ENCODE measurements around the gene SV2A.
"Not testable (repeated sequence)": the region's sequence is repeated elsewhere in the genome, so short reads cannot be mapped to it uniquely, and the experiment has no call there.

SV2A gene

GRCh38 chr1:149877211-149877946 lies 40.3 kb downstream of the SV2A start:
- 86 to 94% methylated on average over 7 of the region's 7 CpGs for WGBS, 2 experiments

GRCh38 chr1:149873060-149873459 lies 44.6 kb downstream of the SV2A start:
- not testable (repeated sequence) for H3K4me3 ChIP-seq (ENCODE audit: insufficient read depth, low read depth, low read length); H3K9me3 ChIP-seq (ENCODE audit: control insufficient read depth, low read length); H3K36me3 ChIP-seq (ENCODE audit: control insufficient read depth, insufficient read depth, low read length); H3K27ac ChIP-seq (ENCODE audit: insufficient read depth, low read depth, low read length, poor library complexity, severe bottlenecking); H3K4me1 ChIP-seq (ENCODE audit: control insufficient read depth, insufficient read depth, low read length); H3K27me3 ChIP-seq (ENCODE audit: control insufficient read depth, insufficient read depth, low read length, poor library complexity, severe bottlenecking)
- WGBS, 2 experiments, result no CpG with 5 or more reads among the region's 4 CpGs

More at GRCh38 chr1:149877211-149877946, 40.3 kb downstream of the SV2A start:
- no peaks in the 10 kb centered on the region for H3K27me3 ChIP-seq (ENCODE audit: control insufficient read depth, insufficient read depth, low read length, poor library complexity, severe bottlenecking)
- H3K27ac ChIP-seq (ENCODE audit: insufficient read depth, low read depth, low read length, poor library complexity, severe bottlenecking), result no peak overlapping the region
- H3K9me3 ChIP-seq (ENCODE audit: control insufficient read depth, low read length), result no peaks in the 10 kb centered on the region
- H3K4me3 ChIP-seq (ENCODE audit: insufficient read depth, low read depth, low read length), result no peak overlapping the region
- no peaks in the 10 kb centered on the region for H3K4me1 ChIP-seq (ENCODE audit: control insufficient read depth, insufficient read depth, low read length)
- H3K36me3 ChIP-seq (ENCODE audit: control insufficient read depth, insufficient read depth, low read length), result no peaks in the 10 kb centered on the region

- no CpG with 5 or more reads among the region's 2 CpGs for WGBS, 2 experiments
- H3K4me1 ChIP-seq (ENCODE audit: control insufficient read depth, insufficient read depth, low read length); H3K9me3 ChIP-seq (ENCODE audit: control insufficient read depth, low read length); H3K4me3 ChIP-seq (ENCODE audit: insufficient read depth, low read depth, low read length); H3K36me3 ChIP-seq (ENCODE audit: control insufficient read depth, insufficient read depth, low read length); H3K27me3 ChIP-seq (ENCODE audit: control insufficient read depth, insufficient read depth, low read length, poor library complexity, severe bottlenecking); H3K27ac ChIP-seq (ENCODE audit: insufficient read depth, low read depth, low read length, poor library complexity, severe bottlenecking): not testable (repeated sequence)
These were observed 50.8 kb downstream of the SV2A start for GRCh38 chr1:149866887-149867286.

GRCh38 chr1:149861497-149862054 lies 56.1 kb downstream of the SV2A start:
- H3K4me1 ChIP-seq (ENCODE audit: control insufficient read depth, insufficient read depth, low read length); H3K9me3 ChIP-seq (ENCODE audit: control insufficient read depth, low read length); H3K27me3 ChIP-seq (ENCODE audit: control insufficient read depth, insufficient read depth, low read length, poor library complexity, severe bottlenecking); H3K36me3 ChIP-seq (ENCODE audit: control insufficient read depth, insufficient read depth, low read length); H3K27ac ChIP-seq (ENCODE audit: insufficient read depth, low read depth, low read length, poor library complexity, severe bottlenecking); H3K4me3 ChIP-seq (ENCODE audit: insufficient read depth, low read depth, low read length): not testable (repeated sequence)
- no CpG with 5 or more reads among the region's 32 CpGs for WGBS, 2 experiments

- H3K36me3 ChIP-seq (ENCODE audit: control insufficient read depth, insufficient read depth, low read length); H3K4me1 ChIP-seq (ENCODE audit: control insufficient read depth, insufficient read depth, low read length); H3K27ac ChIP-seq (ENCODE audit: insufficient read depth, low read depth, low read length, poor library complexity, severe bottlenecking); H3K4me3 ChIP-seq (ENCODE audit: insufficient read depth, low read depth, low read length); H3K27me3 ChIP-seq (ENCODE audit: control insufficient read depth, insufficient read depth, low read length, poor library complexity, severe bottlenecking); H3K9me3 ChIP-seq (ENCODE audit: control insufficient read depth, low read length): not testable (repeated sequence)
- WGBS, 2 experiments, result no CpG with 5 or more reads among the region's 55 CpGs
These were observed 56.8 kb downstream of the SV2A start for GRCh38 chr1:149860684-149861496.

- not testable (repeated sequence) for H3K4me3 ChIP-seq (ENCODE audit: insufficient read depth, low read depth, low read length); H3K36me3 ChIP-seq (ENCODE audit: control insufficient read depth, insufficient read depth, low read length); H3K27ac ChIP-seq (ENCODE audit: insufficient read depth, low read depth, low read length, poor library complexity, severe bottlenecking); H3K4me1 ChIP-seq (ENCODE audit: control insufficient read depth, insufficient read depth, low read length); H3K27me3 ChIP-seq (ENCODE audit: control insufficient read depth, insufficient read depth, low read length, poor library complexity, severe bottlenecking); H3K9me3 ChIP-seq (ENCODE audit: control insufficient read depth, low read length)
- WGBS, 2 experiments, result no CpG with 5 or more reads among the region's 15 CpGs
These were observed 57.4 kb downstream of the SV2A start for GRCh38 chr1:149860271-149860670.
